ENCODE results near the gene TMEM175.
"Not testable (repeated sequence)": the region's sequence is repeated elsewhere in the genome, so short reads cannot be mapped to it uniquely, and the experiment has no call there.

The TMEM175 gene

GRCh38 chr4:971666-972500, 39.6 kb downstream of the TMEM175 start:
- DNase-seq: no peak

GRCh38 chr4:972651-973424, 40.6 kb downstream of the TMEM175 start:
- peak in 2 of 14 donors; percentile 34 to 54 for DNase-seq

- DNase-seq: peak; percentile 20 to 93 (median 76)
Observed at GRCh38 chr4:973431-974397, 41.5 kb downstream of the TMEM175 start, which contains the start of gene DGKQ. DGKQ (minus strand) TSS chr4:973569; CDS start chr4:973482, 87 bp downstream.

- no peak for DNase-seq
Observed at GRCh38 chr4:974668-975067, 42.4 kb downstream of the TMEM175 start.

- not testable (repeated sequence) for DNase-seq
Observed at GRCh38 chr4:976016-976415, 43.8 kb downstream of the TMEM175 start.

GRCh38 chr4:978957-979701, 46.9 kb downstream of the TMEM175 start:
- no peak for DNase-seq

- DNase-seq: no peak
Observed at GRCh38 chr4:982291-982690, 50.0 kb downstream of the TMEM175 start.

GRCh38 chr4:982814-983213, 50.6 kb downstream of the TMEM175 start:
- no peak for DNase-seq

GRCh38 chr4:984336-985054, 52.2 kb downstream of the TMEM175 start:
- DNase-seq: no peak

- DNase-seq: peak in 2 of 14 donors; percentile 9 to 55
Observed at GRCh38 chr4:985123-985830, 53.0 kb downstream of the TMEM175 start.

GRCh38 chr4:986428-986878, 54.2 kb downstream of the TMEM175 start:
- DNase-seq: no peak

GRCh38 chr4:986879-987623, 54.8 kb downstream of the TMEM175 start, which contains the start of gene IDUA:
IDUA (plus strand) TSS chr4:987044; CDS start chr4:987085, 41 bp downstream.
- peak in 13 of 14 donors; percentile 33 to 89 (median 72) for DNase-seq

- no peak for DNase-seq
Observed at GRCh38 chr4:987624-988513, 55.6 kb downstream of the TMEM175 start.

- peak in 1 of 14 donors; percentile 34 for DNase-seq
Observed at GRCh38 chr4:988726-989721, 56.8 kb downstream of the TMEM175 start.

GRCh38 chr4:989722-990471, 57.6 kb downstream of the TMEM175 start:
- DNase-seq: no peak

All from C1 segment of cervical spinal cord (tissue), 14 donors.